NB4 (cell line): Measurements from ENCODE around the gene KRTAP10-7.

Experiments used
- DNase-seq: peaks from one replicate; pipeline ENCODE4 v3.0.0; 2010; ENCODE audit warnings: low read depth
- H3K4me3 ChIP-seq: one replicate; pipeline ENCODE4 v1.5.1; 2011; ENCODE audit warnings: mild to moderate bottlenecking, low read depth, low read length, moderate library complexity
- MYC ChIP-seq: IDR thresholded peaks from 2 replicates; pipeline ENCODE4 v1.6.1; 2011; ENCODE audit warnings: low read depth, low read length
- POLR2A ChIP-seq: IDR thresholded peaks from 2 replicates; pipeline ENCODE4 v1.6.1; 2011; ENCODE audit warnings: mild to moderate bottlenecking; ENCODE audit not compliant: insufficient read length; ENCODE audit errors: extremely low read depth
- TF ChIP-seq, protein P1 (sequence below): IDR thresholded peaks from 2 replicates; pipeline ENCODE4 v1.6.1; 2011; ENCODE audit warnings: low read depth, low read length
- TF ChIP-seq, protein P2 (sequence below): IDR thresholded peaks from one replicate; pipeline ENCODE4 v1.5.1; 2012; ENCODE audit warnings: low read depth, low read length

The KRTAP10-7 gene

DNA sequence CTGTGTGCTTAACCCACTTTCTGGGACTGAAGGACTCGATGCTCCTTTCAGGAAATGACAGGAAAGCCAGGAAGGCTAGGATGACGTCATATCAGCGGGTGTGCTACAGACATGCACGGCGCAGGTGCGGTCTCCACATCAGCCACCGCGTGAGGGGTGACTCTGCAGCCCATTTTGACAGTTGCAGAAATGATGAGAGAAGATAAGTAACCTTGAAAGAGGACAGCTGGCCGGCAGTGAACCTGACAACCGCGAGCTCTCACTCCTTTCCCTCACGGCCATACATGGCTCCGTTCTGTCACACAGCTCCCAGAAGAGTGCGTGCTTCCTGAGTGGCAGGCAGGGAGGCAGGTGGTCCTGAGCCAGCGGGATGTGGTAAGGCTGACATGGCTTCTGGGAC lies 18.3 kb upstream of the KRTAP10-7 start:
- H3K4me3 ChIP-seq: no peak overlapping the region
- no peak for DNase-seq
- TF ChIP-seq, protein P1, sequence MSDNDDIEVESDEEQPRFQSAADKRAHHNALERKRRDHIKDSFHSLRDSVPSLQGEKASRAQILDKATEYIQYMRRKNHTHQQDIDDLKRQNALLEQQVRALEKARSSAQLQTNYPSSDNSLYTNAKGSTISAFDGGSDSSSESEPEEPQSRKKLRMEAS: no peak
- TF ChIP-seq, protein P2, sequence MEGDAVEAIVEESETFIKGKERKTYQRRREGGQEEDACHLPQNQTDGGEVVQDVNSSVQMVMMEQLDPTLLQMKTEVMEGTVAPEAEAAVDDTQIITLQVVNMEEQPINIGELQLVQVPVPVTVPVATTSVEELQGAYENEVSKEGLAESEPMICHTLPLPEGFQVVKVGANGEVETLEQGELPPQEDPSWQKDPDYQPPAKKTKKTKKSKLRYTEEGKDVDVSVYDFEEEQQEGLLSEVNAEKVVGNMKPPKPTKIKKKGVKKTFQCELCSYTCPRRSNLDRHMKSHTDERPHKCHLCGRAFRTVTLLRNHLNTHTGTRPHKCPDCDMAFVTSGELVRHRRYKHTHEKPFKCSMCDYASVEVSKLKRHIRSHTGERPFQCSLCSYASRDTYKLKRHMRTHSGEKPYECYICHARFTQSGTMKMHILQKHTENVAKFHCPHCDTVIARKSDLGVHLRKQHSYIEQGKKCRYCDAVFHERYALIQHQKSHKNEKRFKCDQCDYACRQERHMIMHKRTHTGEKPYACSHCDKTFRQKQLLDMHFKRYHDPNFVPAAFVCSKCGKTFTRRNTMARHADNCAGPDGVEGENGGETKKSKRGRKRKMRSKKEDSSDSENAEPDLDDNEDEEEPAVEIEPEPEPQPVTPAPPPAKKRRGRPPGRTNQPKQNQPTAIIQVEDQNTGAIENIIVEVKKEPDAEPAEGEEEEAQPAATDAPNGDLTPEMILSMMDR: no peak
- no peak for TF ChIP-seq MYC
- TF ChIP-seq POLR2A: no peak

DNA sequence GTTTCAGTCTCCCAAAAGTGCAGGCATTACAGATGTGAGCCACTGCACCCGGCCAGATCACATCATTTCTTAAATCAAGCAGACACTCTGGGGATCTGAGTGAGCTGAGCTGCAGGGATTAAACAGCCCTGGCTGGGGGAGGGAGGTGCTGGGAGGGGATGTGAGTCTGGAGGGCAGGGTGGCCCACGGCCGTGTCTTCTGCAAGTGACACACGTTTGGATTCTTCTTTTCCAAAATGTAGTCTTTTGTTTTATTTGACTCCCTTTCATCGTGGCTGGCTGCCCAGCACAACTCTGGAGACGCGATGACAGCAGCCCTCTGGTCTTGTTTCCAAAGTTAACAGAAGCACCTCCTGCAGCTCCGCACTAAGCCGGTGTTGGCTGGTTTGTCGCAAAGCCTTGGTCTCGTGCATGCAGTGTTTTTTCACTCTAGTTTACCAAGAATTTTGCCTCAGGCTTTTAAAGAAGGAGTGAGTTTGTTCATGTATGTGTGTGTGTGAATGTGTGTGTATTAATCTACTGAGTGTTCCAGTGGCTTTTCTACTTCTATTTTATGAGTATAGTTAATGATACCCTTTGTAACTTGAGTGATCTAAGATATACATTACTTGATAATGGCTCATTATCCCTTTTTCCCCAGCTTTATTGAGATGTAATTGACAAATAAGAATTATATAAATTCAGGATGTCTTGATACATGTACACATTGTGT lies 17.2 kb upstream of the KRTAP10-7 start:
- no peak for TF ChIP-seq POLR2A
- TF ChIP-seq, protein P2: no peak
- TF ChIP-seq, protein P1: no peak
- no peak for TF ChIP-seq MYC
- no peak overlapping the region for H3K4me3 ChIP-seq
- DNase-seq: no peak

DNA sequence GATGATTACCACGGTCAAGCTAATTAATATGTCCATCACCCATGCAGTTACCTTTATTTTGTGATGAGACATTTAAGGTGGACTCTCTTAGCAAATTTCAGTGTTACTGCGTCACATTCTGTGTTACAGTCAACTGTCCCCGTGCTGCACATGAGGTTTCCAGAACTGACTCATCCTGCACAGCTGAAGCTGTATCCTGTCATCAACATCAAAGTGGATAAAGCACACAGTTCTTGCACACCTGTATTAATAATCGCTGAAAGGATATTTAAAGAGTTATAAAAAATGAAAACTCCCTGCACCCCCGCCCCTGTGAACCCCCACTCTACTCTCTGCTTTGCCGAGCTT lies 16.6 kb upstream of the KRTAP10-7 start:
- DNase-seq: no peak
- TF ChIP-seq, protein P2: no peak
- TF ChIP-seq MYC (no peak), POLR2A (no peak)
- TF ChIP-seq, protein P1: no peak
- no peak overlapping the region for H3K4me3 ChIP-seq

DNA sequence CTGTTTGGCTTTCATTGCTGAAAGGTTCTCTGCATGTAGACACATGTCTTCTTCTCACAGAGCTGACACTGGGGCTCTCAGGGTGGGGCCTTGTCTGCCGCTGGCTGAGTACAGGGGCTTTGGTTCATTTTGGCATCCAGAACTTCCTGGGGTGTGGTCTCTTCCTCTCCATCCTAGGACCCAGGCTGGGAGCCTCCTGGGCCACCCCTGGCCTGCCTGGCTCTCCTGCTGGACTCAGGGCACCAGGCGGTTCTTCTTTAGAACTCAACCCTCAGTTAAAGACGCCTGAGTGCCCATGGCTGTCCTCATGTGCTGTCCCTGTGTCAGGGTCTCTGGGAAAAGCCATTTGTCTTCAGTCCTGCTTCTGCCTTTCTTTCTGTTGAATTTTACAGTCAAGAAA lies 14.5 kb upstream of the KRTAP10-7 start:
- TF ChIP-seq, protein P2: no peak
- TF ChIP-seq MYC (no peak), POLR2A (no peak)
- TF ChIP-seq, protein P1: no peak
- DNase-seq: no peak
- no peak overlapping the region for H3K4me3 ChIP-seq

DNA sequence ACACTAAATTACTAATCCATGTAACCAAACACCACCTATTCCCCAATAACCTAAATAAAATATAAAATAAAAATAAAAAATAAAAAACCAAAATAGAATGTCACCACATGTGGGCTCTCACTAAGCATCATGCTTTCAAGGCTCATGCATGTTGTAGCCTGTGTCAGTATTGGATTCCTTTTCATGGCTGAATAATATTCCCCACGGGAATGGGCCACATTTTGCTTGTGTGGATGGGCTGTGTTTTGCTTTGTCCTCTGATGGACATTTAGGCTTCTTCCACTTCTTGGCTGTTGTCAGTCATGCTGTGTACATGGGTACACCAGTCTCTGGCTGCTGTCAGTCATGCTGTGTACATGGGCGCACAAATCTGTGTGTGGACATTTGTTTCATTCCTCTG lies 11.3 kb upstream of the KRTAP10-7 start:
- TF ChIP-seq, protein P1: no peak
- TF ChIP-seq POLR2A (no peak), MYC (no peak)
- TF ChIP-seq, protein P2: no peak

More for the DNA sequence above, 11.3 kb upstream of the KRTAP10-7 start:
- DNase-seq: no peak
- H3K4me3 ChIP-seq: no peak overlapping the region
